ENCODE data around the gene PCNX2. TPM values are rescaled to one million over a fixed set of nuclear protein-coding genes. Genes with fewer than 3 reads are reported as not detected.

The PCNX2 gene
- total and polyA plus RNA-seq, 2 of the 13 experiments (the other 11 are each of a cell fraction or from before 2014, with no cell fraction given): 0.11 to 0.42 TPM

DNA sequence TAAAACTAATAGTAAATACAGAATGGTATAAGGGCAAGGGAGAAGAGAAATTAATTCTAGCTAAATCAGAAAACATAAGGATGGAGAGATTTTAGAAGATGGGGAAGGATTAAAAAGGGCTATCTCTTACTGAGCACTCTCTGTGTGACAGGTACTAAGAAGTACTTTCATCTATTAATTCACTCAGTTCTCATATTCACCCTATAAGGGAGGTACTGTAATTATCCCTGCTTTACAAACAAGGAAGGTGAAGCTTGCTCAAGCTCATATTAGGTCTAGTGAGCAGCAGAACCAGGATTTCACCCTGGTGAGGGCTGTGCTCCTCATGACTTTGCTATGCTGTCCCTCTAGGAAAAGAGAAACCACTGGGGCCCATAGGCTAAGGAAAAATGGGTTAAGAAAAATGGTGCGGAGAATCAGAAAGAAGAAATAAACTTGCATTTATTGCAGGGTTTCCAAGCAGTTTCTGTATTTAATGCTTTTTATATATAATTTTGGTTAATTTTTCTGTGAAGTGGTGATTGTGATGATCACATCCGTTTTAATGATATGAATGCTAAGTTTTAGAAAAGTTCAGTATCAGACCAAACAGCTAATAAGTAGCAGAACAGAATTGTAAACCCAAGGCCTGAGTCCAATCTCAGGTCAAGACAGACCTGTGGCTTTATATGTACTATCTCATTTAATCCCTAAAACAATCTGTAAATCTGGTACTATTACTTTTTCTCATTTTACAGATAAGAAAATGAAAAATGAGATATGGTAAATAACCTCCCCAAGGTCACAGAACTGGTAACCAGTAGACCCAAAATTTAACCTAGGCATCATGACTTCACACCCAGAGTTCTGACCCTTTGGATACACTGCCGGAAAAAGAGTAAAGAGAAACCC is 1.7 kb downstream of the PCNX2 start (continued):
- TF ChIP-seq HNF1B (CRISPR knock-in tag; IDR thresholded peaks at IDR 0.05) (no peak), MYC (CRISPR knock-in tag; IDR thresholded peaks at IDR 0.05; ENCODE audit: borderline replicate concordance) (no peak), TBP (CRISPR knock-in tag; IDR thresholded peaks at IDR 0.05) (no peak), RARA (CRISPR knock-in tag; IDR thresholded peaks at IDR 0.05) (no peak), CHCHD3 (CRISPR knock-in tag; IDR thresholded peaks at IDR 0.05) (no peak), WIZ (CRISPR knock-in tag; IDR thresholded peaks at IDR 0.05) (no peak), ZNF850 (CRISPR knock-in tag; conservative IDR thresholded peaks at IDR 0.05) (no peak), NONO (IDR thresholded peaks at IDR 0.05) (no peak), NONO (CRISPR knock-in tag; conservative IDR thresholded peaks at IDR 0.05) (no peak), ZNF678 (CRISPR knock-in tag; IDR thresholded peaks at IDR 0.05) (no peak), ARID2 (CRISPR knock-in tag; IDR thresholded peaks at IDR 0.05; ENCODE audit: borderline replicate concordance) (no peak), ZNF263 (CRISPR knock-in tag; IDR thresholded peaks at IDR 0.05) (no peak)
